T follicular helper cell (primary cell): Measurements from ENCODE around the gene FAIM2.

ENCODE experiments used
- DNase-seq: peaks from one replicate; pipeline ENCODE4 v3.0.0-alpha.2; 2020; ENCODE audit warnings: low read depth

FAIM2 gene

DNA sequence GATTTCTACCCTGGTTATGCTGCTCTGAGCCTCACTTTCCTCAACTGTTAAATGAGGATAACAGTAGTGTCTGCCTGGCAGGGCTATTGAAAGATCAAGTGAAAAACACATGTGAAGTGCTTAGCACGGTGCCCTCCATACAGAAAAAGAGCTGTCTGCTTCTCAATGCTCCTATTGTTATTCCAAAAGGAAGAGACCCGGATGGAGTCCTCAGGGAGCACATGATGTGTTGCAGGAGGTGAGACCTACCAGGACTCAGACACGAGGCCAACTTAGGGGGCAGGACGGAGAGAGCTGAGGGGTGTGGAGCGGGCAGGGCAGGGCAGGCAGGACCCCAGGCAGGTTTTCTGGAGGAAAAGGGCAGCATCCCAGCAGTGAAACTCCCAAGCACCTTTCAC lies 8.9 kb downstream of the FAIM2 start:
- no peak for DNase-seq

- no peak for DNase-seq
Measured at GRCh38 chr12:49893753-49894750, 9.6 kb downstream of the FAIM2 start.

DNA sequence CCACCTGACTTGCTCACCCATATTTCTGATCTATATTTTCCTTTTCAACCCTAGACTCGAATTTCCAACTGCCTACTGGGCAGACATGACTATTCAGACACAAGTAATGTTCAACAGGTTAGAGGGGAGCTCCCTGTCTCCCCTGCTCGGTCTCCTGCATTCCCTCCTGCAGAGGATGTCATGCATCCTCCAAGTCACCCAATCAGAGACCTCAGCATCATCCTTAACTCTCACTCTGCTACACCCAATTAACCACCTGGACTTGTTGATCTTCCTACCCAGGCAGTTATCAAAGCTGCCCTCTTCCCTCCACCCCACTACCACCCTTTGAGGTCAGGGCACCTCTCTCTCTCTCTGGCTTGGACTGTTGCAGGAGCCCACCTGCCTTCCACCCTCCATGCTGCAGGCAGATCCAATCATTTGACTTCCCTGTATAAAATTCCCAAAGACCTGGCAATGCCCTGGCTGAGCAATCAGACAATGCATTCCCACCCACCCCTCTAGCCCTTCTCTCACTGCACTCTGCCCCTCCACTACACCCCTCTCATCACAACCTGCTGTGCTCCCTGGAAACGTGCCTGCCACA lies 10.9 kb downstream of the FAIM2 start:
- no peak for DNase-seq

- DNase-seq: no peak
Measured at GRCh38 chr12:49892084-49892731, 11.5 kb downstream of the FAIM2 start.

DNA sequence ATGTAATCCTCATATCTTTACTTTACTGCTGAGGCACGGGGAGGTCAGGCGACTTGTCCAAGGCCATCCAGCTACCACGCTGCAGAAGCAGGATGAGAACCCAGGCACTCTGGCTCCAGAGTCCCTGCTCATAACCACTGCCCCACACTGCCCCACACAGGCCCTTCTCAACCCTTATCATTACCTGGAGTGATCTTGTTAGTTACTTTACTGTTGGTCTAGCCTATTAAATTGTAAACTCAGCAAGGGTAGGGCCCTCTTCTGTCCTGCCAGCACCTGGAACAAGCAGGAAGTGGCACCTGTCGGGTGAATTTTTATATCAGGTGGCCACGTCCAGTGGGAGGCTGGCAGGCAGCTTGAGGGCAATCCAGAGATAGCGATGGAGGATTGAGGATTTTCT lies 12.2 kb downstream of the FAIM2 start:
- DNase-seq: no peak

DNA sequence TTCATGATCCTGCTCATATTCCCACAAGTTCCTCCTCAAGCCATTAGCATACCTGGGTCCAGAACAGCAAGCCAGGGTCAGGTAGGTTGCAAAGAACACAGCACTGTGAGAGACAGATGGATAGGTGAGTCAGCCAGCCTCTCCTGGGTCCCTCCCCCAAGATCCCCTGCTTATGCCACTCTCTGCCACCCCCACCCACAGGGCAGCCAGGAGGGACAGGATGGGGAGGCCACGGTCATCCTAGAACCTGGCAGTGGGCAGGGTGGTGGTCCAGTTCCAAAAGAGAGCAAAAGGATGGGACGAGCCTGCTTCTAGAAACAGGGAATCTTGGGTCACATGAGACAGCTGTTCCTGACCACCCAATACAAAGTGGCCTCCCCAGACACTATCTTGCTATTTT lies 12.7 kb downstream of the FAIM2 start:
- no peak for DNase-seq

DNA sequence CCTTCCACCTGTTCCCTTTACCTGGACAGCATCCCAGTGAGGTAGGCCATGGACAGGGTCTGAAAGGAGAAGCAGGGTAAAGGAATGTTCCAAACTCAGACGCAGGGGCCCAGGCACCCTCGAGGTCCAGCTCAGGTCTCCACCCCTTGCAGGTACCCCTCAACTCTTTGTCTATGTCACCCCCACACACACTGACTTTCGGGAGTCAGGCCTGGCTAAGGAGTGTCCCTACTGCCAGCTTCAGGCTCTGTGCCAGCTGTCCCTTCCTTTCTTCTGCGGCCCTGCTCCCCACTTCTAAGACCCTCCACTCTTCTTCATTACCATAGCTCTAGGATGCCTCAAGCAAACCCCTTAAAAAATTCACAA lies 13.6 kb downstream of the FAIM2 start:
- DNase-seq: no peak

GRCh38 chr12:49889361-49890095 lies 14.2 kb downstream of the FAIM2 start:
- DNase-seq: no peak

DNA sequence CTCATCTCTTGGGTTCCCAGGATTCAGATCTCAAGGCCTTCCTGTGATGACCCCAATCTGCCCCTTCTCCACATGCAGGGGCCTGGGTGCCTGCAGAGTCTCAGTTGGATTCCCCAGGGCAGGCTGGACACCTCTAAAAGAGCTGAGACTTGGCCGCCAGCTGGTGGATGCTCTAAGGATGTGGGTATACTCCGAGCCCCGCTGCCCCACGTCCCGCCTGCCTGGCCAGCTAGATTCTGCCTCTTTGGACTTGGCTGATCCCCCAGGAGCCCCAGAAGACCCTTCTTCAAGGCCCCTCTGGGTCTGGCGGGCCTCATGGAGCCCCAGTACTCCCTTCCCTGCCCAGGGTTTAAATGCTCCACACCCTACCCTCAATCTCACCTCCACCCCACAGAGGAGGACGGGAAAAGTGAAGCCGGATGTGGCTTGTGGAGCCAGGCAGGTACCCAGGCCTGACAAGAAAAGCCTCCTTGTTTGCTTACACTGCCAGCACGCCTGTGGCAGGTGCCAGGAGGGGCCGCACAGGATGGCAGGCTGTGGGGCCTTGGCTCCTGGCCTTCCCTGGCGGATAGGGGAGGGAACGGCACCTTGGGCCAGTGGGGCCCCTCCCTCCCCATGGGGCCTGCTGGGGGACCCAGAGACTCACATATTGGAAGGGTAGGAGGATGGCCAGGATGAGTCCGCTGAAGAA lies 15.1 kb downstream of the FAIM2 start:
- no peak for DNase-seq

DNA sequence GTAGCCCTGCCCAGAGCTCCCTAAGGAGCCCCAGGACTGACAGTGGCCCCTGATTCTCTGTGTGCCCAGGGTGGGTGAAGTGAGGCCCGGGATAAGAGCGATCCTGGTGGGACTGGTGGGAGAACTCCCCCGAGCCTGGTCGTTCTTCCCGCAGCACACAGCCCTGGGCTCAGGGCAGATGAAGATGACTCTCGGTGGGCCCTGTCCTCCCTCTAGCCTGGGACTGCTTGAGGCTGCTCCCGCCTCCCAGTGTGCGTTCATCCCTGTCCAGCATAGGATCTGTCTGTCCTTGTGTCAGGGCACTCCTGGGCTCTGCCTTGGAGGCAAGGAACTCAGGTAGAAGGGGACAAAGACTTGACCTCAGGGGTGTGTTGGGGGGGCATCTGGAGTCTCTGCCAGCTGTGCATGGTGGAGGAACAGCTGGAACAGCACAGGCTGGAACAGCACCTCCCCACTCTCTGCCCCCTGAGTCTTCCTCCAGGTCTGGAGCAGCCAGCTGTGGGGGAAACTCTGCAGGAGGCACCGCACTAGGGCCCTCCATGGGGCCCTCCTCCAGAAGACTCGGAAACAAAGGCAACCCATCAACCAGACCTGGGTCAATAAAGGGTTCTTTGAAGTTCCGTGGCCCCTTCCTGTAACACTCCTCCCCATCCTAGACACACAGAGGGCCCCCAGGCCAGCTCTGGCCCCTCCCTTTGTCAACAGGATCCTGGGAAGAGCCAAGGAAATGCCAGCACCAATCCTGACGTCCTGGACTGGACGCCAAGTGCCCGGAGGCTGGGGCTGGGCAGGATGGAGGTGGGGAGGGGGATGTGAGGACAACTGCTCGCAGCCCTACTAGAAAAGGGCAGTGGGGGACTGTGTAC lies 15.9 kb downstream of the FAIM2 start:
- DNase-seq: no peak

GRCh38 chr12:49887091-49887490 lies 16.6 kb downstream of the FAIM2 start:
- no peak for DNase-seq

- DNase-seq: no peak
Measured at GRCh38 chr12:49885663-49886461, 17.8 kb downstream of the FAIM2 start.

DNA sequence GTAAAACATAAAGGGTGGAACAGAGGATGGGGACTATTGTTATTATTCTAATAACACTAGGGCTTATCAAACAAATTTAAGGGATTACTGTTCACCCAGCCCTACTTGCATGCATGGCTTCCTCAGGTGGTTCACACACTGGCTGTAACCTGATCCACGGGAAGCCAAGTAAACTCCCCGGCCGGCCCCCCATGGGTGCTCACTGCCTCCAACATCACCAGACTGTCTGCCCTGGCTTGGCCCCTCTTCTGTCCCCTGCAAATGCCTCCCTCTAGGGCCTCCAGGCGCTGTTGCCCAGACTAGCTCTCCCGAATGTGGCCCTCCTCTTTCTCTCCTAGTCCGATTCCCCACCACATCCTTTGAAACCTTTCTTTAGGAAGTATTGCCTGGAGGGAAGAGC lies 18.6 kb downstream of the FAIM2 start:
- no peak for DNase-seq

- DNase-seq: no peak
Measured at GRCh38 chr12:49882851-49883464, 20.7 kb downstream of the FAIM2 start.

GRCh38 chr12:49882248-49882850 lies 21.4 kb downstream of the FAIM2 start:
- DNase-seq: no peak

- DNase-seq: no peak
Measured at GRCh38 chr12:49881415-49882247, 22.1 kb downstream of the FAIM2 start.

DNA sequence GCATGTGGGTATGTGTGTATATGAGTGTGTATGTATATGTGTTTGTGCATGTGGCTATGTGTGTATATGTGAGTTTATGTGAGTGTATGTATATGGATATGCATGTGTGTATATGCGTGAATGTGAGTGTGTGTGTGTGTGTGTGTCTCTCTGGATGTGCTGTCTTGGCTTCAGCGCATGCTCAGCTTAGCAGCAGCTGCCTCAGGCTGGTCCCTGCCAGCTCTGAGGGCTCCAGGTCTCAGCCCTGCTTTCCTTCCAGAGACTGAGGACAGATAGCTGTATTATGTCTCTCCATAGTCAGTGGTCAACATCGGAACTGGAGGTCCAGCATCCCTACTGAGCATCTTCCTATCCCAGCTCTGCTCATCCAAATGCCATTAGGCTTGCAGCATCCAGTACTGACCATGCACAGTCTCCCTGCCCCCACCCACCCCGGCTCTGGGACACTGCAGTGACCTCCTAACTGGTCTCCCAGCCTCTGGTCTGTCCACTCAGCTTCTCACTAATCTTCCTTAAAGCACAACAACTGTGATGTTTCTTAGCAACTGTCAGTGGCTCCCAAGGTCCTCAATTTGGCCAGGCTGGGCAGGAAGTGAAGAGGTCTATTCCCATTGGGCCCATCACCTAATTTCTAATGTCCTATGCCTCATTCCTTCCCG lies 22.8 kb downstream of the FAIM2 start:
- no peak for DNase-seq
